GM03348 (cell line): ENCODE measurements around the gene SND1.
"Not testable (repeated sequence)": the region's sequence is repeated elsewhere in the genome, so short reads cannot be mapped to it uniquely, and the experiment has no call there.

Experiments
- DNase-seq: peaks from one replicate; pipeline ENCODE4 v3.0.0; 2012; ENCODE audit warnings: low spot score

Gene SND1

DNA sequence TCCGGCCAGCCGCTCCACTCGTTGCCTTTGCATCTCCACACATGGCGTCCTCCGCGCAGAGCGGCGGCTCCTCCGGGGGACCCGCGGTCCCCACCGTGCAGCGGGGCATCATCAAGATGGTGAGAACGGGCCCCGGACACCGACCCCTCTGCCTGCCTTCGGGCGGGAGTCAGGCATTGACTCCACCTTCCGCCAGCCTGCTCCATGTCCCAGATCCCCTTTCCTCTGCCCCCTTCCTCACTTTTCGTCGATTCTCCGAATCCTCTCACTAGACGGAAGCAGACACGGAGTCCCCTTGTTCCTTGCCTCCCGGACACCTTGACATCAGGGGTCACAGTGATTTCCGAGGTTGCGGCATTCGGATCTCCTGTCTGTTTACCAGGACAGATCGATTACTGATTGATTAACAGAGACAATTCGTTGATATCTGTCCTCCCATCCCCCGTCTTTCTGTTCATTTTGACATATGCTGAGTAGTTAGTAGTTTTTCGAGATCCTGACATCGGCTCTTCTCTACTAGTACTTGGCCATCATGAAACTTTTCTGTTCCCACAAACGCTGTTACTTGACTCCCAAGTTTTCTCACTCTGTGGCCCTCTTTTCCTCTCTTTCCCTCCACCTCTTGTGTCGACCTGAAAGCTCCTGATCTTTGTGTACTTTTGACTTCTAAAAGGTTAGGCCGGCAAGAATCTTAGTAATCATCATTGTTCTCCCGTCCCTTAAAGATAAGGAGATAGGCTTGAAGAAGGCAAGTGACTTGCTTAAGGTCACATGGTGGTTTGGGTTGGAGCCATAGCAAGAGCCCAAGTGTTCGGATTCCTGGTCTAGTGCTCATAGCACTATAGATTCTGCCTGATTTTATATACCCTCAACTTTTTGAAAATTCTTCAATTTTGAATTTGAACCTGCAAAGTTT, 597 bp downstream of the SND1 start:
- DNase-seq: peak; percentile 27

DNA sequence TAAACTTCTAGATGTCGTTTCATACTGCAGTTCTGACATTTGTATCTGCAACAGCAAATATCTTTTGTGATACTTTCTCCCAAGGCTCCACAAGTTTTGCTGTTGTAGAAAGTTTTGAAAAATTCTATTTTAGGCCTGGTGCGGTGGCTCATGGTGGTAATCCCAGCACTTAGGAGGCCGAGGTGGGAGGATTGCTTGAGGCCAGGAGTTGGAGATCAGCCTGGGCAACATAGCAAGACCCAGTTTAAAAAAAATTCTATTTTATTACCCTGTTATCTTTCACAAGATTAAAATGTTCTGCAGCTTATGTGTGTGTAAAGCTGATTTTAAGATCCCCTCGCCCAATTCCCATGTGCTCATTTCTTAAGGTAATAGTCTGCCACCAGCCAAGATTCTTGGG, 1.4 kb downstream of the SND1 start:
- no peak for DNase-seq

DNA sequence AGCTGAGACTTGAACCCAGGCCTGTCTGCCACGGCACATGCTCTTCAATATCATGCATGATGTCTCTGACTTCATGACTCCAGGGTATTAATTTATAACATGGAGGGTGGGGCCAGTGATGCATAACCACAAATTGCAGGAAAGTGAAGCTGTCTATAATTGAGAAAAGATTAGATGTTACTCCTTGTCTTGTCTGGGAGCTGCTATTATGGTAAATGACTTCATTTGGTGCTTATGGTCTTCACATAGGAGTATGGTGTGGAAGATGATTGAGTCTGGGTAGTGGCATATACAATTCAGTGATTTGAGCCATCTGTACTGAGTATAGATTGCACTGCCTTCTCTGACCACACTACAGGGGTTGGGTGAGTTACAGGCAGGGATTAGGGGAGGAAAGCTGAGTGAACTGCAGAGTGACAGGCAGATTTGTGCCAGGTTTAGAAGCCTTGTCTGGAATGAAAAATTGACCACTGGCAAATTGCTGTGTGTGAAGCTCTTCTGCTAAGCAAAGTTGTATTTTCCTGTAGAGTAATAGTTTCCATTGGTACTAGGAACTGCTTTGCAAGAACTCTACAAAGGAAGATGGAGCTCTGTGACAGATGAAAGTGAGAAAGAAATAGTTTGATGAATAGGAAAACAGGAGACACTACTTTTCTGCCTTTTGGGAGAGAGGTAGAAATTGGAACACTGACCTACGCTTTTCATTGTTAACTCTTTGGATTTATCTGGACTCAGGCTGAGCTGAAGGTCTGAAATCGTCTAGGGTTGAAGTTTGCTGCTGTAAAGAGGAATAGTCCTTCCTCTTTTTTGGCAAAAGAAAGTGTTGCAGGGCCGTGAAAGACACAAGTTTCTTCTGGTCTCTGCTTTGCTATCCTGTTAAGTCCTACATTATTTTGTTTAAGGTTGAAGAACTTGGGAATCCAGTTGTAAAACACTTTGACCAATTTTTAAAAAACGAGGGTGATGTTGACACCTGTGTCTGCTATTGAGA, 2.7 kb downstream of the SND1 start:
- peak; percentile 16 for DNase-seq

DNA sequence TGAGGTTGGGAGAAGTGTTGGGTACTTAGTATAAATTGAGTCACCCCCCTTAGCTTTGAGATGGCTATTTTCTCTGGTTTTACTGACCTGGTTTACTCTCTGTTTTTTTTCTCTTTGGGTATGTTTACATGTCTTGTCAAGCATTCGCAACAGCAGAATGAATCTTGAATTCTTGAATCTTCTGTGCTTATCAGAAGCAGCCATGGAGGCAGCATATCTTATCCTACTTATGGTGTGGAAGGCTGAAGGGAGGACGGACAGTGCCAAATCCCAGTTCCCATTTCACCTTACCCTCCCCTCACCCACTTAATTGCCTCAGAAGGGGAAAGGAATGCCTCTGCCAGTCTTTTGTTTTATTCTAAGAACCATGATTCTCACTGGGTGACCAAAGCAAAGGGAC, 3.7 kb downstream of the SND1 start:
- no peak for DNase-seq

DNA sequence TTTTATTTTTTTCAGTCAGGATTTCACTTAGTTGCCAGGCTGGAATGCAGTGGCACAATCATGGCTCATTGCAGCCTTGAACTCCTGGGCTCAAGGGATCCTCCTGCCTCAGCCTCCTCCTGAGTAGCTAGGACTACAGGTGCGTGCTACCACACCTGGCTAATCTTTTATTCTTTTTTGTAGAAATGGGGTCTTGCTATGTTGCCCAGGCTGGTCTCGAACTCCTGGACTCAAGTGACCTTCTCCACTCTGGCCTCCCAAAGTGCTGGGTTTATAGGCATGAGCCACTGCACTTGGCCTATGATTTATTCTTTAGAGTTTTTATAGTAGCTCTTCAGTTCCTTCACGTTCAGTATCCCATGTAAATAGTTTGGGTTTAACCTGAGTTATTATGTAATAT, 5.5 kb downstream of the SND1 start:
- no peak for DNase-seq

DNA sequence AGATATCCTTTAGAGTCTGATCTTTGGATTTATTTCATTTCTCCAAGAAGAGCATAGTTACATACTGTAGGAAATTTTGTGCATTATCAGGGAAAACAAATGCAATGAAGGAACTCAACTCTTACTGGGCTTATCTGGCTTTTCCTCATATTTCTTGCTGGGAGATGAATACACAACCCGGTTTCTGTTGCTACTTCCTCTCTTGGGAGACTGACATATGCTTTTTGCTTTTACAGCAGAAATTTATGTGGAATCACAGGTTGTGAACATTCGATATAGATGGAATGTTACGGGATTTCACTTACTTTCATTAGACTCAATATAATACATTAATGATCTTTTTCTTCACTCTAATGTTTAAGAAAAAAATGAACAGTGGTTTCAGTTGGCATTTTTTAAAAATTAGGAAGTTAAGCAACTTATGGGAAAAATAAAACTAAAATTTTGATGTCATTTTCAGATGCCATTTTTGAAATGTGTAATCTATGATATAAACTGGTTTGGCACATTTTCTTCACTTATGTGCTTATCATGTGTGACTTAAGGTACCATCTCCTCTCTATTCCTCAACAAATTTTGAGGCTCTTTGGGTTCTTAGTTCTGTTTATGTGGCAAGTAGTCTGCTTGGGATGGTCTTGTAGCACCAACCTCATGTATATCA, 7.1 kb downstream of the SND1 start:
- no peak for DNase-seq

DNA sequence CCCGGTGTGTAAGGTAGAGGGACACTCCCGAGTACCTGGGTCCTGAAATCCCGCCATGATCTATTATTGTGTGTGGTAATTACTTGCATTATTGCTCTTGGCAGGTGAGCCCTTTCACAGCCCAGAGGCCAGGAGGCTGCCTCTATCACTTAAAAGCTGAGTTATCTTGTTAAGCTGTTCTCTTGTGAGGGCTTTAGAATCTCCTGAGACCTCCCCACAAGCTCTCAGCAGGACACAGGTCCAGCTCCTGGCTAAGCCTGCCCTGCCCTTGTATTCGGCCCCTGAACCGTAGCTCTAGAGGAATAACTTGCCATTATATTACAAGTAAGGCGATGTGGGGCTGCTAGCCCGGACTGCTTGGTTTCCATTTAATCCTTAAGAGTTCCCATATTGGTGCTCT, 13.9 kb downstream of the SND1 start:
- DNase-seq: no peak

DNA sequence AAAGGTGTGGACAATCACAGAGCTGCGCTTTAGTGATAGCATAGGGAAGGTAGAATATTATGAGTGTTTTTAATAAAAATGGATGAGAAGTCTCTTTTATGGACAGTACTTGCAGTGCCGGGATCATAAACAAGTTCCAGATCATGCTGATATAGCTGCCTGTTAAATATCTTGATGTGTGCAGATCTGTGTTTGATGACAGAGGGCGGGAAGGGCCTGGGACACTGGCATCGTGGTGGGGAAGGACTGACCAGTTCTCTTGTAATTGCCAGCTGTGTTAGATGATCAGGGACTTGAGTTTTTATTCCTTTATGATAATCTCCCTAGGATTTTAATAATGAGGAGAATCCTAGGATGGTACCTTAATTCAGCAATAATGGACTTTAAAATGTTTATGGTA, 14.6 kb downstream of the SND1 start:
- DNase-seq: no peak

DNA sequence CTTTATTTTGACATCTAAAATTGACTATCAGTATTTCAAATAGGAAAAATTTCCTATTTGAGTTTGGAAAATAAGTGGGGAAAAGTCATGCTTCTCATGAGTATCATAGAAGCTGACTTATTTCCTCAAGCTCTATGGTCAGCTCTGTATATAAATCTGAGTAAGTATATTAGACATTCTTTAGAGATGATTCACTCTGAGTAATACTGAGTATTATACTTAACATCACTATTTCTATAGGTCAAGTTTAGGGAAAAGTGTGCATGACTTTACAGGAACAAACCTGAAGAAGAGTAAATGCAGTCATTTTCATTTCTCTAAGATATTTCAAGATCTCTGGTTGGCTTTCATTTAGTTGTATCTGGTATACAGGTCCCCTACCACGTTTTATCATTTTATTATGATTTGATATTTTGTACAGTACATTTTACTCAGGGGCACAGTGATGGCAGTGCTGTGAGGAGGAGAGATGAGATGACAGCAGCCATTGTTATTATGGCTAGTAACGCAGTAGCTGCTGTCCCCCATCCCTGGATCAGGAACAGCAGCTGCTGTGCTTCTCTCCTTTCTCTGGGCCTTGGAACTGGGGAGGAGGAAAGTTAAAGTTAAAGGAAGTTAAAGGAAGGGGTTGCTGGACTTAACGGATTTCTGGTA, 15.2 kb downstream of the SND1 start:
- peak; percentile 24 for DNase-seq

DNA sequence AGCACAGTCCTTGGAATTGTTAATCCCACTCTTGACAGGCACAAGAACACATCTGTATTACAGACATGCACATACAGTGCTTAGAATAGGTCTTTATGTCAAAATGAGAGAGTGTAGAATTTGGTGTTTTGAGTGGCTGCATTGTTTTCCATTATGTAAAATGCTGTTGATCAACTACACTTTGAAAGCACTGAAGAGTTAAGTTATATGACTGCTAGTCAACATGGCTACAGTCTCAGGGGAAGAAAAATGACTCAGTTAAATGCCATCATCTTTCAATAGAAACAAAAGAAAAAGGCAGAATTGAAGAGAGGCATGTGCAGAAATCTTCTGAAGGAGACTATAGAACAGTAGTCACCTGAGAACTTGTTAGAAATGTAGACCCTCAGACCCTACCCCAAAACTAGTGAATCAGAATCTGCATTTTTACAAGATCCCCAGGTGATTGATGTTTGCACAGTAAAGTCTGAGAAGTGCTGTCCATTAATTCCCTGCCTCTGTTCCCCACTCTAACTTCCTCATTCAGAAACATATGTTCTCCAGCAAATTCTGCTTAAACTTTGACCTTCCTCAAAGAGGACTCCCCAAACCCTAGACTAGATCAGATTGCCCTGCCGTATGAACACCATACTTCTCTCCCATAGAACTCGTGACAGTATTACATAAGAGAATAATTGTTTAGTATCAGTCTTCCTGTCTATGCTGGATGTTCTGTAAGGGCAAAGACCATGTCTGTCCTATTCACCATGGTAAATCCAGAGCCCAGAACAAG, 16.0 kb downstream of the SND1 start:
- DNase-seq: no peak

DNA sequence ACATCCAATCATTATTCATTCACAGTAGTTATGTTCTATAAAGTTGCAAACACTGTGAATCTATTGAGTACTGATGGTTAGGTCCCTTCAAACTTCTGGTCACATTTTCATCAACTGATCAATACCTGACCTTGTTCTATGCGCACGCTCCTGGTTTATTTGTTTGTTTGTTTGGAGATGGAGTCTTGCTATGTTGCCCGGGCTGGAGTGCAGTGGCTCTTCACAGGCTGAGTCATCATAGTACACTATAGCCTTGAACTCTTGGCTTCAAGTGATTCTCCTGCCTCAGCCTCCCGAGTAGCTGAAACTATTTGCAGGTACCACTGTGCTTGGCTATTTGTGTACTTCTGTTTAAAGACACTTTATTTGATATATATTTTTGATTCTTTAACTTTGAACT, 19.3 kb downstream of the SND1 start:
- no peak for DNase-seq

DNA sequence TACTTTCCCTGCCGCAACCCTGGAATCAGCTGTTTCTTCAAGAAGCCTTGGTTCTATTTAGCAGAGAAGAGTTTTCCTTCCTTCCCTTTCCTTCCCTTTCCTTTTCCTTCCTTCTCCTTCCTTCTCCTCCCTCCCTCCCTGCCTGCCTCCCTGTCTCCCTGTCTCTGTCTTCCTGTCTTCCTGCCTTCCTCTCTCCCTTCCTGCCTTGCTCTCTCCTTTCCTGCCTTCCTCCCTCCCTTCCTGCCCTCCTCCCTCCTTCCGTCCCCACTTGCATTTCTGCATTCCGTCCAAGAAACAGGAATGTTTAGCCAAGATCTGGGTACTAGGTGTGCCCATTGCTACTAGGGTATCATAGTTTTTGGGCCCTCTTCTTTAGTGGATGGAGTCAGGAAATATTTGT, 21.9 kb downstream of the SND1 start:
- peak; percentile 22 for DNase-seq

DNA sequence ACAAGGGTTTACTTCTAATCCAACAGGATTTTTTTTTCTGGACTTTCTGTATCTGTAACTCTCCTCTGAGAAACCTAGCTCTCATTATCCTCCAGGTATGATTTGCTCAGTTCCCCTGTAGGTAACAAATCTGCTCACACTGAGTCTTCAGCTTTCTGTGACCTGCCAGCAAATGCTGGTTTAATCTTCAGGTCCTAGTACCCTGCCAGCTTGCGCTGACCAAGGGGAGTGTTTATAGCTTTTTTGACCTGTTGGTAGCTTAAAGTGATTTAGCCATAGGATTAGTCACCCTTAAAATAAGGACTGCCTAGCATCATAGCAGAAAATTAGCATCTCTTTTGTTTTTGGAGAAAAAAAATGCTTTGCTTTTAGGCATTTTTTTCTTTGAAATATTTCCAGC, 22.4 kb downstream of the SND1 start:
- DNase-seq: peak; percentile 13

DNA sequence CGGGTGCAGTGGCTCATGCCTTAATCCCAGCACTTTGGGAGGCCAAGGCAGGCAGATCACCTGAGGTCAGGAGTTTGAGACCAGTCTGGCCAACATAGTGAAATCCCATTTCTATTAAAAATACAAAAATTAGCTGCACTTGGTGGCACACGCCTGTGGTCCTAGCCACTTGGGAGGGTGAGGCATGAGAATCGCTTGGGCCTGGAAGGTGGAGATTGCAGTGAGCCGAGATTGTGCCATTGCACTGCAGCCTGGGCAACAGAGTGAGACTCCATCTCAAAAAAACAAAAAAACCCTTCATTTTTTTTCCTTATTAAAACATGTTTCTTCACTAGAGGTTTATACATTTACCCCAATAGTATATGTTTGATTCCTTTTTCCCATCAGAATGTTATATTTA, 22.9 kb downstream of the SND1 start:
- not testable (repeated sequence) for DNase-seq

DNA sequence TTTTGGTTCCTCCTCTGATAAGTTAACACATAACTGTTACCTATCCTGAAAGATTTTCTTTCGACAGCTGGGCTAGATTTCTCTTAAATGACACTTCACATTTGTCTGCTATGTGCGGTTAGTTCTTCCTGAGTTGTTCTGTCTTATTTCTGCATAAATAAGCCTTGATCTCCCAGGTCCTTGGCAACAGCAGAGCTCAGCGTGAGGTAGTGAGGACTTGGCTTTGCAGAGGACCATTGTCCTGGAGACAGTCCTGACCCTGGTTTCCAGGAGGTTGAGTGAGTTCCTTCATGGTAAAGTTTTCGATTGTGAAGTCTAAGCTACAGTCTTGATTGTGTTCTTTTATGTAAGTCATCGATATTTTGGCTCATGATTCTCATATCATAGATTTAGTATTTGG, 23.7 kb downstream of the SND1 start:
- DNase-seq: no peak

DNA sequence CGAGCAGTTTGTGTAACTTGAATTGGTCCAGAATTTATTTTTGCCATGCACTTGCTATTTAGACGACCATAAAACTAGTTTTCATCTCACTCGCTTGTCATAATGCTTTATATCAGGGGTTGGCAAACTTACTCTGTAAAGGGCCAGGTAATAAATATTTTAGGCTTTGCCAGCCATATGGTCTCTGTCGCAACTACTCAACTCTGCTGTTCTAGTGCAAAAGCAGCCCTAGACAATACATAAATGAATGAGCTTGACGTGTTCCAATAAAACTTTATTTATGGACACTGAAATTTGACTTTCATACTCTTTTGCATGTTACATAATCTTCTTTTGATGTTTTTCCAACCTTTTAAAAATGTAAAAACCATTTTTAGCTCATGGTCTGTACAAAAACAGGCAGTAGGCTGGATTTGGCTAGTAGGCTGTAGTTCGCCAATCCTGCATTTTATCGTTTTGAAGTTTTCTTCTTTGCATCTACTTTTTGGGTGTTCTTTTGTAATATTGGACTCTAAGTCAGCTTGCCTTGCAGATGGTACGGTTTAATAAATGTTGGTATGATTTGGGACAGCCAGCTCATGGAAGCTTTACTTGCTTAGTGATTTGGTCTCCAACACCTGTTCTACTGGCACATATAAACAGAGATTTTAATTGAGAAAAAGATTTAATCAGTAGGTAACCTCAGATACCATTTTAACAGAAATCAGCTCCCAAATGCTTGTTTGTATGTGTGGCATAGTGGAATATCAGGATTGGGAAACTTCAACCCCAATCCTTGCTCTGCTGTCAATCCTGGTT, 25.6 kb downstream of the SND1 start:
- no peak for DNase-seq

DNA sequence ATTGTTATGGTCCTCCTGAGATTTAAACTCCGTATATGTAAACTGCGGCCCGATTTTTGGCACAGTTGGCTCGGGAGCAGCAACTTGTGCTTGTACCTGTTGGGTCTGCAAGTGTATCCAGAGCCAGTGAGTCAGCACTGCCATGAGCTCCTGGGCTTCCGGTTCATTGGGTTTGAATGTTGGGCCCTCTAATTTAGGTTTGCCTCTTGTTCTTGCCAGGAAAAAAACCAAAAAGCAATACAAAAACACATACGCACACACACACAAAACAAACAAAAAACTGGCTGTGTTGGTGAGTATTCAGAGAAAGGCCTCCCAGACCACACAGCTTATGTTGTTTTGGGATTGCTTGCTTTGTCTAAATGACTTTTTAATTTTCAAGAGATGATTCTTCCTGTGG, 26.3 kb downstream of the SND1 start:
- no peak for DNase-seq

DNA sequence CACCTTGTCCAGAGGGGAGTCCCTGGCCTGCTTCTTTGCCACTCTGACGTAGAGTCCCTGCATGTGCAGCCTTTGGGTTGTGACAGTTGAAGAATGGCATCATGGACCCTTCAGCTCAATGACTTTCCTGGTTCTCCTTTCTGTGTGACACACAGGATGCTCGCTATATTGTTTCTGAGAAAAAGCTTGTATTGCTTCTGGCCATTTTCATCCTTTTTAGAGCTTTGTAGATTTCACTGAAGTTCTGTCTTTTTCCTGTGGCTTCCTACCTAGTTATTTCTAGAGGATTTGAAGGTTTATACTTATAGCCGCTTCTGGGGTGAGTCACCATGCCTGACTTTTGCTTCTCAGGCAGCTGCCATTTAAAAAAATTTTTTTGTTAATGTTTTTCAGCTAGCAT, 27.0 kb downstream of the SND1 start:
- no peak for DNase-seq

DNA sequence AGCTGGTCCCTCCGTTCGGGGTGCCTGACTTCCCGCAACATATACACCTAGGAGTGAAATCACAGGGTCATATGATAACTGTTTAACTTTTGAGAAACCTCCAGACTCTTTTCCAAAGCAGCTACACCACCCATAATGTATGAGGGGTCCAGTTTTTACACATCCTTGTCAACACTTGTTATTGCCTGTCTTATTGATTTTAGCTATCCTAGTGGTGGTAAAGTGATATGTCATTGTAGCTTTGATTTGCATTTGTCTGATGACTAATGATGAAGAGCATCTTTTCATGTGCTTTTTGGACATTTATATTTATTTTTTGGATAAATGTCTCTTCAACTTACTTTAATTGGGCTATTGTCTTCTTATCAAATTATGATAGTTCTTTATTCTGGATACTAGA, 29.0 kb downstream of the SND1 start:
- no peak for DNase-seq

DNA sequence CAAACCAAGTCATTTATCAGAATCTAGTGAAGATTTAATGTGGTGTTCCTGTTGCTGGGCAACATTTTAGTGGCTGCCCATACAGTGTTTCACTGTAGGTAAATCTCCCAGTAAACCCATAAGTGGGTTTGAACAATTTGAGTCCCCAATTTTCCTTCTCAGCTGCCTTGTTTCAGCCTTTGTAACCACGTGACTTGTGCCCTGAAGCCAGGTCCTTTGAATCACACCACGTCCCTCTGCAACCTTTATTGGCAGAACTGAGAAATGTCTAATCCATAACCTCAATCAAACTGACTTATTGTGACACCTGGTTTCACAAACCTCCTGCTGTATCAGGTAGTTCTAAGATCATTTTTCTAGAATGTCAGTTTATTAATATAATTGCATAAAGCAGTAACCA, 30.1 kb downstream of the SND1 start:
- no peak for DNase-seq
